HG03354 (cell line): ENCODE measurements around the gene APPL2.

Experiments used
- ATAC-seq: cut with Tn5 transposase; IDR thresholded peaks from one replicate; pipeline ENCODE4 v1.9.1; 2021; ENCODE audit warnings: mild to moderate bottlenecking; ENCODE audit not compliant: unreplicated experiment, poor library complexity, severe bottlenecking

Gene APPL2

DNA sequence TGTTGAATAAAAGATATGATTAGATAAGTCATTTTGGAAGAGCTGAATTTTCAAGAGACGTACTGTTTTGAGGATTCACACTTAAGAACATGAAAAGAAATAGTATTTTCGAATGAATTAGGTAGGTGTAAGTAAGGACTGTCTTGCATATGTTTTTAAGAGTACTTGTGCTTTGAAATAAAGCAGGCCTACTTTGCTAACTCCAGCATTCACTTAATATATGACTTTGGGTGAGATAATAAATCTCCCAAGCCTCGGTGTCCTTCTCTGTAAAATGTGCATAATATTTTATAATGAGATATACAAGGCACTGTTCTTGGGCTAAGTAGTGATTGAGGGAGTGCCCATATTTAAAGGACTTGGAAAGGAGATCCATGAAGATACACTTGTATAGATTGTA, 73.8 kb downstream of the APPL2 start:
- no peak for ATAC-seq

DNA sequence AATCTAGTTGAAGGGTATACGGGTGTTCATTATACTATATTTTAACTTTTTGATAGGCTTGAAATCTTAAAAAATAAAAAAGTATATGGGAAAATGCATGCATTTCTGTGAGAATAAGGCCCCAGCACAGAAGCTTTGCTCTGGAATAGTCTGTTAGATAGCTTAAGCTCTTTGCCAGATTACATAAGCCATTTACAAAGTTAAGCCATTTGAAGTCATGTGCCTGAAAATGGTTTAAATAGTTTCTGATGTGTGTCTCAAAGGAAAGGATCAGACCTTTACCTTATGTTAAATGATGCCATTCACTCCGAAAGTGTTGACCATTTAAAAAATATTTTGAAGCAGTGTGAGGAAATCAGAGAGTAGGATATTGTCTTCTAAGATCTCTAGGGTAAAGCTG, 77.1 kb downstream of the APPL2 start:
- no peak for ATAC-seq

DNA sequence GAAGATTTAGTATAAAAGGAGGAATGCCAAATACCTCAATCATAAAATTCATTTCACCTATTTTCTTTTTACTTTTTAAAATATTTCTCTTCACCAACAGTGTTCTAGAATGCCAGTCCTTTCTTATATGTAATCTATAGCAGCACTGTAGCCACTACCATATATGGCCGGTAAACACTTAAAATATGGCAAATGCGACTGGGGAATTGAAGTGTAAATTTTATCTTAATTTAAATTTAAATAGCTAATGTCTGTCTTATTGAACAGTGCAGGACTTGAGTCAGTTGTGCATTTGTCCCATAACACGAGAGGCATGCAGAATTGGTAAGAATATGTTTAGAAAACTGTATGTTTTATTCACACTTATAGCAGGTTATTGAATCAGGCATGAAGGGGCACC, 78.4 kb downstream of the APPL2 start:
- no peak for ATAC-seq

DNA sequence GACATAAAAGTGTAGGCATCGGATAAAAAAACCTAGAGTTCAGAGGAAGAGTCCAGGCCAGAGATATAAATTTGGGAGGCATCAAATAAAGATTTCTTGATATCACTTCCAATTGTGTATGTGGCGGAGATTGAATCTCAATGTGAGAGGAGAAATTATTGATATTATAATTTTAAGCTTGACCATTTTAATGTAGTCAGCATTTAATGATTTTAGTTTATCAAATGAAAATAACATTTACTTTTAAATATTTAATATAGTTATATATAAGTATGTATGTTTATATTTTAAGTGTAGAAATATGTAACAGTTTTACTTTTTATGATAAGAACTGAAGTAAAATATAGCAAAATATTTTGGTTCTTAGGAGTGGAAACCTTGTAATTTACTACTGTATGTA, 79.7 kb downstream of the APPL2 start:
- no peak for ATAC-seq

DNA sequence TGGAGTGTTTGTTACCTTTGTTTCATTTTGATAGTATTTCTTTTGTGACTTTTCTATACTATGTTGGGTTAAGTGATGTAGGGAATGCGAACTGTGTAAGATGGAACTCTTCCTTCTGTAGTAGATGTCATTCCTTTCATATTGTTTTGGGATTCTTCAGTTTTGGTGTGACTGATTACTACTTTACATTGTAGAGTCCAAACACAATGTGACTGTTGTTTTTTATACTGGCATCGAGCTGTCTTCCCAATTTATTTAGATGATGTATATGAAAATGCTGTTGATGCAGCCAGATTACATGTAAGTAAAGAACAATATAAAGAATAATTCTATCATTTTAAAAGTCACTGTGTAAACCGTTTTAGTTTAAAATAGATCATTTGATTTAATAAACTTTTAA, 93.7 kb downstream of the APPL2 start:
- ATAC-seq: no peak

DNA sequence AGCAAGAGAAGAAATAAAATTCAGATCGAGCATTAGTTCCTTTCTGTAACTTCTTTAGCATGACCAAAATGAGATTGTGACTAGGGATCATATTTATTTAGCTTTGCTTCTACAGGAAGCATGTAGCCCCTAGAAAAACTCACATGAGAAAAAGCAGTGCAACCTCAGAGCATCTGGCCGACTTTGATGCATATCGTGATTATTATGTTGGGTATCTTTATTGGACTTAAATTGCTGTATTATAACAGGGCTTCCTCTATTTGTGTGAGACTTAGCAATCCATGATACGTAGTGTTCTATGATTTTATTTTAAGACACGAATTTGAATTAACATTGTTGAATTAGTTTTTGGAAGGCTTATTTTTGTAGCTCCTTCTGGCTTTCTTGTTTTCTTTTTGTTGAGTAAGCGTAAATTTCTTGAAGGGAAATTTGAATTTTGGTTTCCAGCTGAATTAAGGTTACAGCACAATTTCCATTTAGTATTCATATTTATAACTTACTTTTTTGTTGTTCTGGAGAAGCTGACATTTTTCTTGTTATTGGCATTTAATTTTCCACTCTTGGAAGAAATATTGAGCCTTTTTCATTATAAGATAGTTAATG, 94.6 kb downstream of the APPL2 start:
- ATAC-seq: no peak

DNA sequence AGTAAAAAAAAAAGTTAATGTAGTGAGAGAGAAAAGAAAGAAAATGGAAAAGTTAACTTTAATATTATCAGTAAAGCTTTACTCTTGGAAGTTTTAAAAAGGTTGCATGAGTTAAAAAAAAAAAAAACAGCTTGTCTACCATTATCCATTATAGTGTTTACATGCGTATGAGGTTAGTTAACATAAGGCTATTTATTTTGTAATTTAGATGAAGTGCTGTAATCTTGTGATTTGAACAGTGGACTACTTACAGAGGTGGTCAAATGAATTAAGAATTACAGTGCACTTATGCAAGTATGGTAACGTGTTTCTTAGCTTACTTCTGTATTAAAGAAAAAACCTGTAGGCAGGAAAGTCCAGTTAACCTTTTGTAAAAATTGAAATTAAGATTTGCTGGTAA, 97.7 kb downstream of the APPL2 start:
- no peak for ATAC-seq
